22Rv1 (cell line): ENCODE results near the gene SPRR2D.

Experiments
- ZFX ChIP-seq: fragments of 450-650 bp; IDR thresholded peaks from 2 replicates; pipeline ENCODE4 v1.6.1; 2017; ENCODE audit warnings: antibody characterized with exemption, borderline replicate concordance
- TF ChIP-seq, protein P1 (sequence below): fragments of 450-650 bp; IDR thresholded peaks from 2 replicates; pipeline ENCODE4 v1.5.1; 2017; ENCODE audit warnings: mild to moderate bottlenecking

DNA sequence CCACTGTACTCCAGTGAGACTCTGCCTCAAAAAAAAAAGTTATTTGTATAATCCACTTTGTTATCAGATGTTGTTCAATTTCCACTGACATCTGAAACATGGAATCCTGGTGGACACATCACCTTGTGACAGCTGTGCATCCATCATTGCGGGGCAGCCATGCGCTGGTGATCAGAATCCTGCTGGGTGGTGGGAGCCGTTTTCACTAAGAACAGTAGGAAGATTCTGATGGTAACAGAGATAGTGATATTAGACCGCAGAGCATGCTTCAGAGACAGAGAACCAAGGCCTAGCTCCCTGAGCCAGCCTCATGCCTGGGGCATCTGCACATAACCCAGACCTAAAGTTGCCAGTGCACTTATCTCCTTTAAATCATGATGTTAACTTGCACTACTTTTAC is 42.4 kb downstream of the SPRR2D start:
- TF ChIP-seq, protein P1, sequence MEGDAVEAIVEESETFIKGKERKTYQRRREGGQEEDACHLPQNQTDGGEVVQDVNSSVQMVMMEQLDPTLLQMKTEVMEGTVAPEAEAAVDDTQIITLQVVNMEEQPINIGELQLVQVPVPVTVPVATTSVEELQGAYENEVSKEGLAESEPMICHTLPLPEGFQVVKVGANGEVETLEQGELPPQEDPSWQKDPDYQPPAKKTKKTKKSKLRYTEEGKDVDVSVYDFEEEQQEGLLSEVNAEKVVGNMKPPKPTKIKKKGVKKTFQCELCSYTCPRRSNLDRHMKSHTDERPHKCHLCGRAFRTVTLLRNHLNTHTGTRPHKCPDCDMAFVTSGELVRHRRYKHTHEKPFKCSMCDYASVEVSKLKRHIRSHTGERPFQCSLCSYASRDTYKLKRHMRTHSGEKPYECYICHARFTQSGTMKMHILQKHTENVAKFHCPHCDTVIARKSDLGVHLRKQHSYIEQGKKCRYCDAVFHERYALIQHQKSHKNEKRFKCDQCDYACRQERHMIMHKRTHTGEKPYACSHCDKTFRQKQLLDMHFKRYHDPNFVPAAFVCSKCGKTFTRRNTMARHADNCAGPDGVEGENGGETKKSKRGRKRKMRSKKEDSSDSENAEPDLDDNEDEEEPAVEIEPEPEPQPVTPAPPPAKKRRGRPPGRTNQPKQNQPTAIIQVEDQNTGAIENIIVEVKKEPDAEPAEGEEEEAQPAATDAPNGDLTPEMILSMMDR = no peak
- no peak for TF ChIP-seq ZFX
